ENCODE measurements around the gene RTL1. TPM values are rescaled to one million over a fixed set of nuclear protein-coding genes. Genes with fewer than 3 reads are reported as not detected.

The RTL1 gene
- total RNA-seq: not detected
- long read RNA-seq: 0 reads

DNA sequence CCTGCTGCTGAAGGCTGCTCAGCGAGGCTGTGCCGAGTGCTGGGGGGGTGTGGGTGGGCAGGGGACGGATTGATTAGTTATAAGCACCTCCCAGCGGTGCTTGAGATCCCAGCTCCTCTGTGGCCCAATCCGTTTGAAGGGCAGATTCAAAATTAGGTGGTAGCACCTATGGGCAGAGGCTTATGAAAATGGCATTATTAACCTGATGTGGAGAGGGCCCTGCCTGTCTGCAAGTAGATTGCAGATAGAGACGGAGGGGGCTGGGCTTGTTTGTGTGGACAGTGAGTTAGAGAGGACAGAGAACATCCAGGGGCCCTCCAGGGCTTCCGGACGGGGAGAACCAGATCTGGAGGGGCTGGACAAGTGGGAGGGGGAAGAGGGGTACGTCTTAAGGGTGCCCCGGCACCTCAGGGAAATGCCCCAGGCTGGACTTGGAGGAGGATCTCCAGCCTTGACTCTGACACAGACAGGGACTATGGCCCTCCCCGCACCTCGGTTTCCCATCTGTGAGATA is at the start of gene RTL1:
Gene RTL1 (minus strand): TSS at position 51 of the 514 bp plus-strand sequence. CDS start 18,934 bp downstream, outside the sequence.
- H3K9me3 ChIP-seq (replicated peaks): no peaks in the 10 kb centered on the region
- peak within 1 kb of the TSS; percentile 33 for H3K4me3 ChIP-seq
- TF ChIP-seq, protein P1, sequence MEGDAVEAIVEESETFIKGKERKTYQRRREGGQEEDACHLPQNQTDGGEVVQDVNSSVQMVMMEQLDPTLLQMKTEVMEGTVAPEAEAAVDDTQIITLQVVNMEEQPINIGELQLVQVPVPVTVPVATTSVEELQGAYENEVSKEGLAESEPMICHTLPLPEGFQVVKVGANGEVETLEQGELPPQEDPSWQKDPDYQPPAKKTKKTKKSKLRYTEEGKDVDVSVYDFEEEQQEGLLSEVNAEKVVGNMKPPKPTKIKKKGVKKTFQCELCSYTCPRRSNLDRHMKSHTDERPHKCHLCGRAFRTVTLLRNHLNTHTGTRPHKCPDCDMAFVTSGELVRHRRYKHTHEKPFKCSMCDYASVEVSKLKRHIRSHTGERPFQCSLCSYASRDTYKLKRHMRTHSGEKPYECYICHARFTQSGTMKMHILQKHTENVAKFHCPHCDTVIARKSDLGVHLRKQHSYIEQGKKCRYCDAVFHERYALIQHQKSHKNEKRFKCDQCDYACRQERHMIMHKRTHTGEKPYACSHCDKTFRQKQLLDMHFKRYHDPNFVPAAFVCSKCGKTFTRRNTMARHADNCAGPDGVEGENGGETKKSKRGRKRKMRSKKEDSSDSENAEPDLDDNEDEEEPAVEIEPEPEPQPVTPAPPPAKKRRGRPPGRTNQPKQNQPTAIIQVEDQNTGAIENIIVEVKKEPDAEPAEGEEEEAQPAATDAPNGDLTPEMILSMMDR (IDR thresholded peaks at IDR 0.05; ENCODE audit: borderline replicate concordance): no peak
- H3K27me3 ChIP-seq (ENCODE audit: low read depth): peaks cover 98% of the 10 kb centered on the region
- H3K36me3 ChIP-seq: no peaks in the 10 kb centered on the region
- H3K4me1 ChIP-seq: peaks cover 25% of the 10 kb centered on the region
- intact Hi-C loops (cut with micrococcal nuclease): no loop called here
- H3K27ac ChIP-seq (replicated peaks): no peak within 1 kb of the TSS
- no peak for DNase-seq

DNA sequence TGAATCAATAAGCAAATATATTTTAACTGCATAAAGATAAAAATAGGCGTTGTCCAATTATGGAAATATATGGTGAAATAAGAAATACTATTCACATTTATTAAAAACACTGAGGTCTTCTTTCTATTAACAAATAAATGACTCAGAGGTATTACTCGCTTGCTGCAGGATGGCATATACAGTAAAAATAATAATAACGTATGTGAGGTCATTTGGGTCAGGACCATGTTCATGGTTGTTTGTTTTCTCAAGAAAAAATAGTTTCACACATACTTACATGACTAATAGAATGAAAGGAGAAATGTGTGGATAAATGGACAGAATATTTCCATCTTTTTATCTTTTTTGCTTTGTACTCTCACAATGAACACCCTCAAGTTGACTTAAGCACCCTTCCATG is 46.5 kb upstream of the RTL1 start:
- TF ChIP-seq, protein P1 (IDR thresholded peaks at IDR 0.05; ENCODE audit: borderline replicate concordance): no peak
- H3K4me1 ChIP-seq: no peaks in the 10 kb centered on the region
- H3K36me3 ChIP-seq: no peaks in the 10 kb centered on the region
- H3K27me3 ChIP-seq (ENCODE audit: low read depth): no peaks in the 10 kb centered on the region
- H3K27ac ChIP-seq (replicated peaks): no peak overlapping the region
- no peak for DNase-seq
- intact Hi-C loops (cut with micrococcal nuclease): no loop called here
- H3K4me3 ChIP-seq: no peak overlapping the region
- H3K9me3 ChIP-seq (replicated peaks): no peaks in the 10 kb centered on the region

DNA sequence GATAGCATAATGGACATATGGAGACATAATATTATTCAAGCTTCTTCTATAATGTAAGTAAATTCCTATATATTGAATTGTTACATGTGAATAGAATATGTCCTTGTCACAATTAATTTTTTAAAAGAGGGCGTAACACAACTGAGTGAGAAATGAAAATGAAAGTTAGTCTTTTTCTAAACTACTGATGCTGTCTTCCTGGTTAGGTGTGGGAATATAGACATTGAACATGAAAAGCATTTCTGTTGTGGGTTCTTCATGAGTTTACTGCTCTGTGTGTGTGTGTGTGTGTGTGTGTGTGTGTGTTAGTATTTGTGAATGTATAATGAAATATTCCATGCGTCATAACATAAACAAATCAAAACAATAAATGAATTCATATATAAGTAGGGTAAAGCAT is 40.5 kb upstream of the RTL1 start:
- no peak overlapping the region for H3K4me3 ChIP-seq
- no peaks in the 10 kb centered on the region for H3K4me1 ChIP-seq
- no peaks in the 10 kb centered on the region for H3K27me3 ChIP-seq (ENCODE audit: low read depth)
- no peaks in the 10 kb centered on the region for H3K36me3 ChIP-seq
- no peak overlapping the region for H3K27ac ChIP-seq (replicated peaks)
- DNase-seq: no peak
- intact Hi-C loops (cut with micrococcal nuclease): no loop called here
- TF ChIP-seq, protein P1 (IDR thresholded peaks at IDR 0.05; ENCODE audit: borderline replicate concordance): no peak
- H3K9me3 ChIP-seq (replicated peaks): no peaks in the 10 kb centered on the region

DNA sequence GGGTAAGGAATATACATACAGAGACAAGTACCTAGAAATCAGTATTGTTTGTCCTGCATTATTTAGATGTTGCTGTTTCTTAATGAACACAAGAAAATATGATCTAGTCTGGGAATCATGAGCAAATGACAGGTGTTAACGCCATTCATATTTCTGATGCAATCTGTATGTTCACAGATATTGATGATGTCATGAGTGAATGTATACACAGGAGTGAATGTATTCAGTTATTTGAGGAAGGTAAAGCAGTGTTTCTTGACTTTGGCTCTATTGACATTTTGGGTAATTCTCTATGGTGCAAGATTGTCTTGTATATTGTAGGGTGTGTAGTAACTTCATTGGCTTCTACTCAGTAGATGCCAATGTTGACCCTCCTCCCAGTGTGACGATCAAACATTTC is 26.7 kb upstream of the RTL1 start:
- no peak overlapping the region for H3K4me3 ChIP-seq
- DNase-seq: no peak
- H3K27ac ChIP-seq (replicated peaks): no peak overlapping the region
- H3K4me1 ChIP-seq: no peaks in the 10 kb centered on the region
- intact Hi-C loops (cut with micrococcal nuclease): no loop called here
- TF ChIP-seq, protein P1 (IDR thresholded peaks at IDR 0.05; ENCODE audit: borderline replicate concordance): no peak
- peaks cover 41% of the 10 kb centered on the region for H3K9me3 ChIP-seq (replicated peaks)
- peaks cover 4% of the 10 kb centered on the region for H3K27me3 ChIP-seq (ENCODE audit: low read depth)
- no peaks in the 10 kb centered on the region for H3K36me3 ChIP-seq

DNA sequence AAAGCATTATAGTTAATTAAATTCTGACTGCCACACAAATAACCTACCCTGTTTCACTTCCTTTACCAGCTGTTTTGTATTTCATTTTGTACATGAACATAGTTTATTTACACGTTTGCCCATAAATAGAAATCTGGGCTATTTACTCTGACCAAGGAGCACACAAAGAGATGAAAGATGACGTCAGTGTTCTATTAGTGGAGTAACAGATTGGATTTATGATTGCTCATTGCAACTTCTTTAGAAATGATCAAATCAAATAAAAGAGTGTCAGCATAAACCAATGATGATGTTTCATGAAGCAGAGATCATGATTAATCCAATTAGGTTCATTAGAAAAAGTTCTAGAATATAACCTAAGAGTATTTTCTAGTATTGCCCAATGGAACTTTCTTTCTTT is 12.0 kb upstream of the RTL1 start:
- Histone ChIP-seq H3K4me1 (no peaks in the 10 kb centered on the region), H3K27ac (replicated peaks) (no peak overlapping the region), H3K27me3 (ENCODE audit: low read depth) (peaks cover 28% of the 10 kb centered on the region), H3K4me3 (no peak overlapping the region), H3K9me3 (replicated peaks) (no peaks in the 10 kb centered on the region), H3K36me3 (no peaks in the 10 kb centered on the region)
- TF ChIP-seq, protein P1 (IDR thresholded peaks at IDR 0.05; ENCODE audit: borderline replicate concordance): no peak
- intact Hi-C loops (cut with micrococcal nuclease): no loop called here
- DNase-seq: no peak

Data from left ventricle myocardium inferior (tissue), 1 donor.